K562 (cell line): ENCODE data around the gene NBEA. TPM values are rescaled to one million over a fixed set of nuclear protein-coding genes. Genes with fewer than 3 reads are reported as not detected.

Source experiments
- ATAC-seq: fragments of 200-7000 bp; cut with Tn5 transposase; 3 replicates; pipeline ENCODE4 v1.9.1; 2020; ENCODE audit warnings: moderate library complexity
- BruUV-seq: library from RNA; stranded (reverse); fragments of 400-500 nt; replicated peaks from 2 replicates; lab custom pipeline; 2021; lab: Mats Ljungman, UMichigan
- CTCF ChIA-PET: fragments of 300-600 bp; formaldehyde crosslinking; extraction: SDS; loops from one replicate; lab custom pipeline; 2021; ENCODE audit warnings: low intra/inter-chr PET ratio; lab: Yijun Ruan, JAX
- POLR2A ChIA-PET: fragments of 300-600, 350-650 bp; sonication (Branson Sonifier 250); formaldehyde crosslinking; extraction: SDS; loops from one replicate; lab custom pipeline; 2021; ENCODE audit warnings: antibody characterized with exemption, inconsistent platforms; lab: Yijun Ruan, JAX
- DNase-seq, 4 experiments: peaks; one replicate each; pipeline versions ENCODE4 v3.0.0 to v3.0.0-alpha.2; 2011 to 2018; ENCODE audit warnings: low spot score in 3 of 4, mixed read lengths in 3 of 4; ENCODE audit errors: extremely low read depth in 1 of 4
- FAIRE-seq: peaks from 2 replicates; lab custom pipeline; 2011; peaks lifted over from hg19 to GRCh38; lab: Jason Lieb, UNC
- H2AFZ ChIP-seq: 2 replicates; pipeline ENCODE4 v1.6.0; 2011; ENCODE audit warnings: low read depth, low read length, control low read depth, inconsistent platforms
- H3K27ac ChIP-seq: fragments of 200-600 bp; 3 replicates; pipeline ENCODE4 v1.8.0; 2011; ENCODE audit warnings: low read depth, mild to moderate bottlenecking, control low read depth, inconsistent platforms, low read length, moderate library complexity, mixed read lengths; ENCODE audit errors: extremely low read depth
- H3K27me3 ChIP-seq, 2 experiments: fragments of 300-600 bp in 1 of 2; 2 replicates in 1 of 2; 3 replicates in 1 of 2; pipeline versions ENCODE4 v1.6.0 to v1.8.0; 2011; ENCODE audit warnings: inconsistent platforms in 2 of 2, low read length in 2 of 2, mild to moderate bottlenecking in 1 of 2, mixed read lengths in 1 of 2, moderate library complexity in 1 of 2; ENCODE audit not compliant: control insufficient read depth in 2 of 2, insufficient read depth in 2 of 2
- H3K36me3 ChIP-seq: fragments of 300-600 bp; 3 replicates; pipeline ENCODE4 v1.8.0; 2011; ENCODE audit warnings: mild to moderate bottlenecking, low read length, inconsistent platforms; ENCODE audit not compliant: control insufficient read depth, insufficient read depth
- H3K4me1 ChIP-seq, 2 experiments: fragments of 200-600 bp in 1 of 2; replicated peaks in 1 of 2; 2 replicates in 1 of 2; 3 replicates in 1 of 2; pipeline versions ENCODE4 v1.5.1 to v1.8.0; 2011; ENCODE audit warnings: inconsistent platforms in 2 of 2, low read length in 2 of 2, mild to moderate bottlenecking in 1 of 2, mixed read lengths in 1 of 2, moderate library complexity in 1 of 2; ENCODE audit not compliant: control insufficient read depth in 2 of 2, insufficient read depth in 2 of 2
- H3K4me2 ChIP-seq: 2 replicates; pipeline ENCODE4 v1.6.1; 2011; ENCODE audit warnings: low read length, control low read depth, inconsistent platforms, mixed read lengths; ENCODE audit not compliant: insufficient read depth
- H3K4me3 ChIP-seq: fragments of 200-600 bp; sonication (generic), shearing (Covaris generic); 2 replicates; pipeline ENCODE4 v1.5.1; 2016; ENCODE audit warnings: control low read depth, inconsistent platforms
- H3K79me2 ChIP-seq: fragments of 200-600 bp; 3 replicates; pipeline ENCODE4 v1.8.0; 2011; ENCODE audit warnings: low read length, inconsistent platforms; ENCODE audit not compliant: control insufficient read depth, insufficient read depth
- H3K9ac ChIP-seq, 2 experiments: 2 replicates each; pipeline versions ENCODE4 v1.6.0 to v1.6.1; 2011; ENCODE audit warnings: low read depth in 2 of 2, low read length in 2 of 2, control low read depth in 1 of 2, inconsistent platforms in 1 of 2, mild to moderate bottlenecking in 1 of 2, mixed read lengths in 1 of 2; ENCODE audit not compliant: insufficient read depth in 1 of 2
- H3K9me1 ChIP-seq: one replicate; pipeline ENCODE4 v1.6.0; 2011; ENCODE audit warnings: inconsistent platforms, mild to moderate bottlenecking, low read length, moderate library complexity; ENCODE audit not compliant: control insufficient read depth, insufficient read depth
- H3K9me3 ChIP-seq: replicated peaks from 2 replicates; pipeline ENCODE4 v1.5.1; 2011; ENCODE audit warnings: low read depth, low read length, inconsistent platforms; ENCODE audit not compliant: control insufficient read depth, insufficient read depth
- H4K20me1 ChIP-seq: replicated peaks from 2 replicates; pipeline ENCODE4 v1.6.1; 2011; ENCODE audit warnings: low read length, inconsistent platforms, mixed read lengths; ENCODE audit not compliant: control insufficient read depth, insufficient read depth
- AFF1 ChIP-seq, 2 experiments: fragments of 450-650 bp; IDR thresholded peaks; 2 replicates each; pipeline ENCODE4 v1.6.1; 2018; ENCODE audit warnings: mild to moderate bottlenecking in 2 of 2, low read depth in 1 of 2; ENCODE audit not compliant: partially characterized antibody in 2 of 2
- ARID1B ChIP-seq: fragments of 450-650 bp; IDR thresholded peaks from 2 replicates; pipeline ENCODE4 v1.6.1; 2016; ENCODE audit warnings: antibody characterized with exemption, mild to moderate bottlenecking, inconsistent platforms
- ARID2 ChIP-seq: fragments of 450-650 bp; IDR thresholded peaks from 2 replicates; pipeline ENCODE4 v1.6.1; 2017; ENCODE audit warnings: antibody characterized with exemption, mild to moderate bottlenecking
- ATF3 ChIP-seq, 2 experiments: fragments of 450-650 bp in 1 of 2; sonication (generic) in 1 of 2; formaldehyde crosslinking in 1 of 2; IDR thresholded peaks in 1 of 2; conservative IDR thresholded peaks in 1 of 2; 2 replicates each; pipeline versions ENCODE4 v1.6.1 to v1.8.1; 2016 to 2023; ENCODE audit warnings: mild to moderate bottlenecking in 2 of 2, moderate library complexity in 2 of 2, inconsistent platforms in 1 of 2, missing genetic modification reagents in 1 of 2
- ATF4 ChIP-seq: fragments of 450-650 bp; formaldehyde crosslinking; IDR thresholded peaks from 2 replicates; pipeline ENCODE4 v1.4.0; 2022; ENCODE audit warnings: mild to moderate bottlenecking, moderate library complexity
- CBFA2T2 ChIP-seq: fragments of 450-650 bp; conservative IDR thresholded peaks from 2 replicates; pipeline ENCODE4 v1.6.1; 2017; ENCODE audit warnings: mild to moderate bottlenecking
- CBFB ChIP-seq: sonication (generic); formaldehyde crosslinking; IDR thresholded peaks from 2 replicates; pipeline ENCODE4 v1.4.0; 2020; ENCODE audit warnings: mild to moderate bottlenecking, missing genetic modification reagents
- FOXK2 ChIP-seq, 2 experiments: fragments of 450-650 bp; IDR thresholded peaks in 1 of 2; conservative IDR thresholded peaks in 1 of 2; 2 replicates each; pipeline ENCODE4 v1.6.1; 2016; ENCODE audit warnings: low read depth in 2 of 2, mild to moderate bottlenecking in 1 of 2
- GTF2E2 ChIP-seq: fragments of 200-800 bp; sonication (Bioruptor generic); IDR thresholded peaks from 2 replicates; pipeline ENCODE4 v1.6.1; 2016; ENCODE audit warnings: missing genetic modification characterization, missing compliant biosample characterization
- STAT6 ChIP-seq: sonication (generic); formaldehyde crosslinking; IDR thresholded peaks from 2 replicates; pipeline ENCODE4 v1.8.1; 2023; ENCODE audit warnings: mild to moderate bottlenecking, missing genetic modification reagents
- ZNF133 ChIP-seq: fragments of 250-450 bp; sonication (Bioruptor Pico); IDR thresholded peaks from 2 replicates; pipeline ENCODE4 v1.4.0; 2020; ENCODE audit warnings: mild to moderate bottlenecking
- ZNF280A ChIP-seq: fragments of 450-650 bp; IDR thresholded peaks from 2 replicates; pipeline ENCODE4 v1.6.1; 2018; ENCODE audit warnings: mild to moderate bottlenecking, low read depth; ENCODE audit not compliant: partially characterized antibody
- WGBS: fragments of 100-300 bp; shearing (Covaris generic); methylation state at CpG from one replicate; pipeline ENCODE4 v1.1.6; 2016; ENCODE audit warnings: low coverage, mixed read lengths; ENCODE audit not compliant: insufficient coverage; ENCODE audit errors: missing lambda C conversion rate; 5-methylcytosine and 5-hydroxymethylcytosine counted together
- in situ Hi-C: fragments of 300-500 bp; cut with MboI; formaldehyde crosslinking; loops from 4 replicates; pipeline ENCODE4 v1.15.0; 2018; ENCODE audit warnings: inconsistent platforms, mixed read lengths
- intact Hi-C: fragments of 100-400 bp; cut with micrococcal nuclease; formaldehyde crosslinking; loops from 2 replicates; pipeline ENCODE4 v1.14.2; 2022
- polyA plus RNA-seq, 8 experiments: library from polyadenylated mRNA; depleted of rRNA in 4 of 8; stranded (reverse) in 5 of 8; unstranded in 3 of 8; fragments of >200 nt; fragmentation: Nextera tagmentation in 2 of 8; fragmentation: Illumina TruSeq in 1 of 8; extraction: Ambion mirVana in 2 of 8; extraction: Trizol in 1 of 8; gene quantifications; 2 replicates each; pipeline versions ENCODE4 v1.2.1 to v1.2.3, GENCODE V29; 2011 to 2014; ENCODE audit warnings: inconsistent platforms in 1 of 8, missing spikeins in 1 of 8
- total RNA-seq, 7 experiments: library from RNA; depleted of rRNA in 6 of 7; stranded (reverse); fragments of >200 nt in 6 of 7; fragmentation: Illumina TruSeq in 2 of 7; extraction: Trizol in 2 of 7; gene quantifications; 2 replicates each; pipeline versions ENCODE4 v1.2.1 to v1.2.3, GENCODE V29; 2011 to 2021; ENCODE audit warnings: low replicate concordance in 1 of 7

NBEA gene
- total and polyA plus RNA-seq, 9 of the 15 experiments (the other 6 are each of a cell fraction or from before 2014, with no cell fraction given): 0.03 to 0.94 (median 0.05) TPM; not detected in 2

GRCh38 chr13:35695448-35695770 lies 753.3 kb downstream of the NBEA start:
- CTCF ChIA-PET: no interaction called here
- POLR2A ChIA-PET: interaction anchor here (0.7 kb wide), 1 partner anchor 1999 kb away, joined by 3 read pairs; no protein-coding TSS in a partner anchor
- ATAC-seq: no peak
- no peaks in the 10 kb centered on the region for H3K4me1 ChIP-seq
- no peaks in the 10 kb centered on the region for H3K79me2 ChIP-seq
- no peaks in the 10 kb centered on the region for H3K9me1 ChIP-seq
- no peaks in the 10 kb centered on the region for H3K9me3 ChIP-seq
- no peaks in the 10 kb centered on the region; the same call in 1 of the 2 replicates for H4K20me1 ChIP-seq
- H3K4me3 ChIP-seq: no peak overlapping the region
- H2AFZ ChIP-seq: no peak overlapping the region
- H3K27me3 ChIP-seq: no peaks in the 10 kb centered on the region
- no TSS peak for BruUV-seq
- H3K36me3 ChIP-seq: no peaks in the 10 kb centered on the region
- no peak overlapping the region for H3K4me2 ChIP-seq
- FAIRE-seq: no peak
- no peak overlapping the region for H3K27ac ChIP-seq
- 3% methylated on average over 9 of the region's 15 CpGs for WGBS
- intact Hi-C loops: no loop called here
- DNase-seq: no peak
- H3K9ac ChIP-seq: no peak overlapping the region
- in situ Hi-C loops: no loop called here
- TF ChIP-seq CBFA2T2: no peak
- TF ChIP-seq ZNF280A: no peak
- no peak for TF ChIP-seq ATF3 (IDR thresholded peaks at IDR 0.05)
- no peak for TF ChIP-seq ATF3 (CRISPR knock-in tag; conservative IDR thresholded peaks at IDR 0.05)
- no peak for TF ChIP-seq AFF1 (IDR thresholded peaks at IDR 0.05; ENCODE audit: low read depth in 1 of 2, partially characterized antibody in 2 of 2)
- TF ChIP-seq GTF2E2: no peak
- TF ChIP-seq STAT6: no peak
- TF ChIP-seq ARID1B: no peak
- TF ChIP-seq CBFB (CRISPR knock-in tag): no peak
- no peak for TF ChIP-seq ATF4 (CRISPR knock-in tag)
- no peak for TF ChIP-seq FOXK2 (conservative IDR thresholded peaks at IDR 0.05 in 1 of 2, IDR thresholded peaks at IDR 0.05 in 1 of 2; ENCODE audit: low read depth in 2 of 2)
- no peak for TF ChIP-seq ZNF133
- TF ChIP-seq ARID2: no peak
